HepG2 (cell line): ENCODE measurements around the gene GPS2. TPM values are rescaled to one million over a fixed set of nuclear protein-coding genes. Genes with fewer than 3 reads are reported as not detected.

ENCODE experiments used
- CBX5 ChIP-seq: sonication (generic); formaldehyde crosslinking; IDR thresholded peaks from 2 replicates; pipeline ENCODE4 v1.4.0; 2020; ENCODE audit warnings: missing genetic modification reagents, borderline replicate concordance
- CTCF ChIP-seq: sonication (generic); formaldehyde crosslinking; IDR thresholded peaks from 2 replicates; pipeline ENCODE4 v1.5.0; 2020; ENCODE audit warnings: mild to moderate bottlenecking, missing genetic modification reagents, moderate library complexity
- GABPA ChIP-seq, 2 experiments: IDR thresholded peaks; 2 replicates each; pipeline ENCODE4 v1.6.1; 2011 to 2016; ENCODE audit warnings: low read depth in 2 of 2, low read length in 1 of 2, missing biosample characterization in 1 of 2, missing genetic modification characterization in 1 of 2
- HMGXB4 ChIP-seq, 2 experiments: sonication (generic) in 1 of 2; formaldehyde crosslinking in 1 of 2; IDR thresholded peaks; 2 replicates each; pipeline versions ENCODE4 v1.4.0 to v1.6.1; 2018 to 2020; ENCODE audit warnings: missing genetic modification reagents in 2 of 2, borderline replicate concordance in 1 of 2, low read depth in 1 of 2, mild to moderate bottlenecking in 1 of 2, missing biosample characterization in 1 of 2
- HNF4G ChIP-seq, 2 experiments: sonication (generic) in 1 of 2; formaldehyde crosslinking in 1 of 2; IDR thresholded peaks; 2 replicates each; pipeline versions ENCODE4 v1.4.0 to v1.6.1; 2011 to 2020; ENCODE audit warnings: borderline replicate concordance in 2 of 2, low read depth in 2 of 2, mild to moderate bottlenecking in 2 of 2, low read length in 1 of 2, missing genetic modification reagents in 1 of 2, moderate library complexity in 1 of 2
- IRF9 ChIP-seq: sonication (generic); formaldehyde crosslinking; IDR thresholded peaks from 2 replicates; pipeline ENCODE4 v1.8.0; 2022; ENCODE audit warnings: missing genetic modification reagents, mild to moderate bottlenecking, borderline replicate concordance
- KLF15 ChIP-seq: sonication (generic); formaldehyde crosslinking; IDR thresholded peaks from 2 replicates; pipeline ENCODE4 v1.8.1; 2023; ENCODE audit warnings: borderline replicate concordance, mild to moderate bottlenecking, inconsistent platforms, missing genetic modification reagents, mixed read lengths
- LCORL ChIP-seq, 2 experiments: fragments of 450-650 bp in 1 of 2; sonication (generic) in 1 of 2; formaldehyde crosslinking in 1 of 2; IDR thresholded peaks; 2 replicates each; pipeline versions ENCODE4 v1.5.0 to v1.6.1; 2017 to 2020; ENCODE audit warnings: antibody characterized with exemption in 1 of 2, missing genetic modification reagents in 1 of 2
- MEIS2 ChIP-seq: sonication (generic); formaldehyde crosslinking; IDR thresholded peaks from 2 replicates; pipeline ENCODE4 v1.9.0; 2021; ENCODE audit warnings: mild to moderate bottlenecking, missing genetic modification reagents
- MNT ChIP-seq: fragments of 450-650 bp; IDR thresholded peaks from 2 replicates; pipeline ENCODE4 v1.6.1; 2016
- SIN3B ChIP-seq: fragments of 150-350 bp; IDR thresholded peaks from 2 replicates; pipeline ENCODE4 v1.6.1; 2014; ENCODE audit warnings: low read length
- TARDBP ChIP-seq: sonication (generic); formaldehyde crosslinking; IDR thresholded peaks from 2 replicates; pipeline ENCODE4 v1.8.0; 2022; ENCODE audit warnings: mild to moderate bottlenecking, missing genetic modification reagents
- ZFP91 ChIP-seq: sonication (generic); formaldehyde crosslinking; IDR thresholded peaks from 2 replicates; pipeline ENCODE4 v1.9.0; 2022; ENCODE audit warnings: missing genetic modification reagents, mild to moderate bottlenecking, borderline replicate concordance
- ZNF326 ChIP-seq: sonication (generic); formaldehyde crosslinking; IDR thresholded peaks from 2 replicates; pipeline ENCODE4 v1.4.0; 2020; ENCODE audit warnings: missing genetic modification reagents, borderline replicate concordance
- ZNF382 ChIP-seq: sonication (generic); formaldehyde crosslinking; IDR thresholded peaks from 2 replicates; pipeline ENCODE4 v1.5.0; 2020; ENCODE audit warnings: missing genetic modification reagents, mild to moderate bottlenecking, borderline replicate concordance
- ZNF704 ChIP-seq: sonication (generic); formaldehyde crosslinking; IDR thresholded peaks from 2 replicates; pipeline ENCODE4 v1.8.1; 2023; ENCODE audit warnings: mild to moderate bottlenecking, inconsistent platforms, moderate library complexity, missing genetic modification reagents, borderline replicate concordance
- ZNF709 ChIP-seq: sonication (generic); formaldehyde crosslinking; IDR thresholded peaks from 2 replicates; pipeline ENCODE4 v1.5.0; 2020; ENCODE audit warnings: mild to moderate bottlenecking, missing genetic modification reagents
- polyA plus RNA-seq, 8 experiments: library from polyadenylated mRNA; depleted of rRNA in 3 of 8; stranded (reverse) in 7 of 8; unstranded in 1 of 8; fragments of >200 nt; fragmentation: Illumina TruSeq in 4 of 8; extraction: Trizol in 4 of 8; gene quantifications; 2 replicates each; pipeline versions ENCODE4 v1.2.1 to v1.2.3, GENCODE V29; 2011 to 2016; ENCODE audit warnings: low read depth in 4 of 8, missing spikeins in 1 of 8, mixed read lengths in 1 of 8; ENCODE audit not compliant: insufficient read depth in 1 of 8
- total RNA-seq, 5 experiments: library from RNA; depleted of rRNA; stranded (reverse); fragments of >200 nt; fragmentation: Illumina TruSeq; extraction: Trizol; gene quantifications; 2 replicates each; pipeline ENCODE4 v1.2.3, GENCODE V29; 2016; ENCODE audit warnings: low read depth in 1 of 5

GPS2 gene
- total and polyA plus RNA-seq, 2 of the 13 experiments (the other 11 are each of a cell fraction or from before 2014, with no cell fraction given) = 58.0 to 59.4 TPM

- TF ChIP-seq ZFP91 (CRISPR knock-in tag) (no peak), ZNF382 (no peak), ZNF704 (no peak), KLF15 (no peak), MNT (no peak), CTCF (CRISPR knock-in tag) (peak; percentile 29; the same call in 1 of the 2 replicates), LCORL (IDR thresholded peaks at IDR 0.05) (no peak), LCORL (CRISPR knock-in tag; IDR thresholded peaks at IDR 0.05) (no peak), HNF4G (IDR thresholded peaks at IDR 0.05; ENCODE audit: borderline replicate concordance, low read depth, low read length) (no peak), HNF4G (CRISPR knock-in tag; IDR thresholded peaks at IDR 0.05; ENCODE audit: borderline replicate concordance, low read depth) (no peak), HMGXB4 (CRISPR knock-in tag; IDR thresholded peaks at IDR 0.05; ENCODE audit: borderline replicate concordance in 1 of 2, low read depth in 1 of 2) (no peak), ZNF326 (CRISPR knock-in tag) (peak; percentile 60; the same call in 1 of the 2 replicates), SIN3B (no peak), CBX5 (no peak), TARDBP (CRISPR knock-in tag) (no peak), IRF9 (no peak), MEIS2 (no peak), ZNF709 (CRISPR knock-in tag) (no peak), GABPA (IDR thresholded peaks at IDR 0.05; ENCODE audit: low read depth, low read length) (no peak), GABPA (CRISPR knock-in tag; IDR thresholded peaks at IDR 0.05; ENCODE audit: low read depth) (no peak)
Observed at GRCh38 chr17:7346761-7347614, 31.8 kb upstream of the GPS2 start (continued).
